Keratinocyte (primary cell): Measurements from ENCODE around the gene NQO2.

Source experiments
- EZH2 ChIP-seq: IDR thresholded peaks from one replicate; pipeline ENCODE4 v1.6.1; 2012; ENCODE audit warnings: inconsistent platforms, mild to moderate bottlenecking, low read length, moderate library complexity
- TF ChIP-seq, protein P1 (sequence below), 3 experiments: IDR thresholded peaks in 1 of 3; conservative IDR thresholded peaks in 1 of 3; optimal IDR thresholded peaks in 1 of 3; 2 replicates in 2 of 3; 3 replicates in 1 of 3; pipeline versions ENCODE3 to v1.5.1; 2011; ENCODE audit warnings: low read length in 3 of 3, mild to moderate bottlenecking in 3 of 3, moderate library complexity in 2 of 3, control low read depth in 1 of 3, inconsistent platforms in 1 of 3; ENCODE audit not compliant: insufficient read depth in 2 of 3; ENCODE audit errors: extremely low read depth in 1 of 3

DNA sequence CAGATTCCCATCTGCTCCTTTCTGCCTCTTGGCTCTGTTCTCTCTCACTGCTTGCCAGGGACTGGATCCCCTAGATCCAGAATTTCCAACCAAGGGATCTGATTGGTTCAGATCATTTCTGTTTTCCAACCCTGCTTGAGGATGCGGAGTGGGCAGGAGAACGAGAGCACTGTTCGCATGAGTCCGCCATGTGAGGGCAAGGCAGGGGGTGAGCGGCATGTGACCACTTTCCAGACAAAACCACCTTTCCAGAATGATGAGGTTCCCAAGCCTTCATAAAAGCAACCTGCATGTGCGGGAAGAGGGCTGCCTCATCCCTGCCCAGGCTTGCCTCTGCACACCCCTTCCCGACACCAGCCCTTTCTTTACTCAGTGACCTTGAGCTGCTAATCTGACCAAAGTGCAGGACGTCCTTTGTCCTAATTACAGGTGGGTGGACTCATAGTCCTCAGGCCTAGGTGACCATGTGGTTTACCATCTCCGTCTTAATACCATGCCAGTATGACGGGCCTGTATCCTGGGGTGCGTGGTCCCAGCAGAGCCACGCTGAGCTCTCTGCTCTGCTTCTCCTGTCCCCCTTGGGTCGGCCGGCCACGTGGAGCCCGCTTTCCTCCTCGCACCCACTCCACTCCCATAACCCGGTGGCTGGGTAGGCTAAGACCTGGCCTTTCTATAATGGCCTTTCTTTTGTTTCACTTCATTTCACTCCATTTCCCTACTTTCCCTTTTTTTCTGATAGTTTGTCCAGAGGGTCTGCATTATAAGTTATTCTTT lies 14.4 kb downstream of the NQO2 start:
- TF ChIP-seq, protein P1, sequence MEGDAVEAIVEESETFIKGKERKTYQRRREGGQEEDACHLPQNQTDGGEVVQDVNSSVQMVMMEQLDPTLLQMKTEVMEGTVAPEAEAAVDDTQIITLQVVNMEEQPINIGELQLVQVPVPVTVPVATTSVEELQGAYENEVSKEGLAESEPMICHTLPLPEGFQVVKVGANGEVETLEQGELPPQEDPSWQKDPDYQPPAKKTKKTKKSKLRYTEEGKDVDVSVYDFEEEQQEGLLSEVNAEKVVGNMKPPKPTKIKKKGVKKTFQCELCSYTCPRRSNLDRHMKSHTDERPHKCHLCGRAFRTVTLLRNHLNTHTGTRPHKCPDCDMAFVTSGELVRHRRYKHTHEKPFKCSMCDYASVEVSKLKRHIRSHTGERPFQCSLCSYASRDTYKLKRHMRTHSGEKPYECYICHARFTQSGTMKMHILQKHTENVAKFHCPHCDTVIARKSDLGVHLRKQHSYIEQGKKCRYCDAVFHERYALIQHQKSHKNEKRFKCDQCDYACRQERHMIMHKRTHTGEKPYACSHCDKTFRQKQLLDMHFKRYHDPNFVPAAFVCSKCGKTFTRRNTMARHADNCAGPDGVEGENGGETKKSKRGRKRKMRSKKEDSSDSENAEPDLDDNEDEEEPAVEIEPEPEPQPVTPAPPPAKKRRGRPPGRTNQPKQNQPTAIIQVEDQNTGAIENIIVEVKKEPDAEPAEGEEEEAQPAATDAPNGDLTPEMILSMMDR (optimal IDR thresholded peaks at IDR 0.05 in 1 of 3, IDR thresholded peaks at IDR 0.05 in 1 of 3, conservative IDR thresholded peaks at IDR 0.05 in 1 of 3; ENCODE audit: extremely low read depth in 1 of 3, insufficient read depth in 2 of 3, low read length in 3 of 3) = no peak
- no peak for TF ChIP-seq EZH2
